ENCODE measurements around the gene SETDB1. TPM values are rescaled to one million over a fixed set of nuclear protein-coding genes. Genes with fewer than 3 reads are reported as not detected.

The SETDB1 gene
- total and polyA plus RNA-seq, 7 experiments from 2014 or later: 13.4 to 94.9 (median 57.4) TPM

- ChIA-PET POLR2A (interaction anchor here (1.0 to 2.7 kb wide), 4 partner anchors 10 to 163 kb away, joined by 3 to 20 read pairs (median 6); partner anchors contain the start of genes ANXA9 and MINDY1), CTCF (interaction anchor here (0.6 to 7.8 kb wide), 4 partner anchors 12 to 66 kb away, joined by 3 to 56 read pairs (median 18); partner anchors contain the start of genes CDC42SE1, MINDY1 and MLLT11)
- no peak overlapping the region for H3K4me3 Mint-ChIP-seq
Measured at GRCh38 chr1:150994248-150994647, 68.1 kb downstream of the SETDB1 start.

GRCh38 chr1:150995460-150995859 is 69.3 kb downstream of the SETDB1 start:
- Mint-ChIP-seq H3K4me1 (peaks cover under 1 to 21% (median 17%) of the 10 kb centered on the region in 7 donors), H3K27ac (peak overlapping the region in 8 of 9 donors; percentile 14 to 91 (median 63)), H3K4me3 (no peak overlapping the region), H3K36me3 (peaks cover 2 to 23% (median 10%) of the 10 kb centered on the region in 5 donors), H3K9me3 (no peaks in the 10 kb centered on the region), H3K27me3 (no peaks in the 10 kb centered on the region)
- ChIA-PET POLR2A (interaction anchor here (1.1 to 2.7 kb wide), 3 partner anchors 9 to 14 kb away, joined by 4 to 20 read pairs (median 8); partner anchors contain the start of genes ANXA9 and MINDY1), CTCF (interaction anchor here (0.6 to 7.8 kb wide), 9 partner anchors 9 to 913 kb away, joined by 3 to 56 read pairs (median 4); partner anchors contain the start of genes CDC42SE1, MINDY1 and MLLT11)
- DNase-seq (no peak), ATAC-seq (no peak)
- Histone ChIP-seq H3K4me1 (ENCODE audit: control insufficient read depth in 2 of 2, insufficient read depth in 2 of 2, low read length in 2 of 2) (peaks cover 3 to 18% of the 10 kb centered on the region in 2 donors), H3K27me3 (ENCODE audit: control insufficient read depth in 2 of 2, insufficient read depth in 2 of 2, low read length in 2 of 2) (no peaks in the 10 kb centered on the region), H3K9me3 (ENCODE audit: control insufficient read depth in 2 of 3, low read length in 3 of 3) (no peaks in the 10 kb centered on the region), H3K27ac (ENCODE audit: low read depth, low read length) (peak overlapping the region; percentile 41), H3K36me3 (ENCODE audit: control insufficient read depth in 2 of 3, insufficient read depth in 3 of 3, low read length in 3 of 3) (peaks cover 0 to 50% (median 9%) of the 10 kb centered on the region in 3 experiments), H3K4me3 (ENCODE audit: low read length) (no peak overlapping the region)
- intact Hi-C loops (cut with micrococcal nuclease): loop anchor here in 1 of 2 donors (10.0 kb wide), 2 partner anchors 161 to 531 kb away; no protein-coding TSS in a partner anchor

More at GRCh38 chr1:150994248-150994647, 68.1 kb downstream of the SETDB1 start:
- H3K27me3 ChIP-seq (ENCODE audit: control insufficient read depth in 2 of 2, insufficient read depth in 2 of 2, low read length in 2 of 2): no peaks in the 10 kb centered on the region
- H3K4me3 ChIP-seq (ENCODE audit: low read length): no peak overlapping the region
- H3K27ac Mint-ChIP-seq: peak overlapping the region in 8 of 9 donors; percentile 24 to 85 (median 69)
- no peaks in the 10 kb centered on the region for H3K9me3 Mint-ChIP-seq
- H3K27me3 Mint-ChIP-seq: no peaks in the 10 kb centered on the region
- H3K4me1 Mint-ChIP-seq: peaks cover 0 to 15% (median 12%) of the 10 kb centered on the region in 7 donors
- peaks cover 0 to 38% (median 0%) of the 10 kb centered on the region in 3 experiments for H3K36me3 ChIP-seq (ENCODE audit: control insufficient read depth in 2 of 3, insufficient read depth in 3 of 3, low read length in 3 of 3)
- ATAC-seq: no peak
- no peaks in the 10 kb centered on the region for H3K9me3 ChIP-seq (ENCODE audit: control insufficient read depth in 2 of 3, low read length in 3 of 3)
- no peak overlapping the region for H3K27ac ChIP-seq (ENCODE audit: low read depth, low read length)
- DNase-seq: no peak
- H3K36me3 Mint-ChIP-seq: peaks cover 2 to 21% (median 9%) of the 10 kb centered on the region in 5 donors
- peaks cover 3 to 7% of the 10 kb centered on the region in 2 donors for H3K4me1 ChIP-seq (ENCODE audit: control insufficient read depth in 2 of 2, insufficient read depth in 2 of 2, low read length in 2 of 2)
- intact Hi-C loops (cut with micrococcal nuclease): loop anchor here in 1 of 2 donors (10.0 kb wide), 2 partner anchors 159 to 529 kb away; no protein-coding TSS in a partner anchor

GRCh38 chr1:150995896-150996295 is 69.7 kb downstream of the SETDB1 start:
- Mint-ChIP-seq H3K4me3 (no peak overlapping the region), H3K27ac (peak overlapping the region; percentile 19 to 91 (median 69))
- peak; percentile 75 for ATAC-seq

GRCh38 chr1:150997126-150997872 is 71.1 kb downstream of the SETDB1 start:
- Histone ChIP-seq H3K27ac (ENCODE audit: low read depth, low read length) (no peak overlapping the region), H3K4me1 (ENCODE audit: control insufficient read depth in 2 of 2, insufficient read depth in 2 of 2, low read length in 2 of 2) (peaks cover 3 to 35% of the 10 kb centered on the region in 2 donors), H3K27me3 (ENCODE audit: control insufficient read depth in 2 of 2, insufficient read depth in 2 of 2, low read length in 2 of 2) (no peaks in the 10 kb centered on the region), H3K9me3 (ENCODE audit: control insufficient read depth in 2 of 3, low read length in 3 of 3) (no peaks in the 10 kb centered on the region), H3K36me3 (ENCODE audit: control insufficient read depth in 2 of 3, insufficient read depth in 3 of 3, low read length in 3 of 3) (peaks cover 0 to 67% (median 14%) of the 10 kb centered on the region in 3 experiments), H3K4me3 (ENCODE audit: low read length) (no peak overlapping the region)
- Mint-ChIP-seq H3K4me3 (no peak overlapping the region), H3K4me1 (peaks cover 18 to 39% (median 35%) of the 10 kb centered on the region in 7 donors), H3K27ac (peak overlapping the region in 7 of 9 donors; percentile 1 to 69 (median 47)), H3K36me3 (peaks cover 9 to 42% (median 19%) of the 10 kb centered on the region in 5 donors), H3K9me3 (no peaks in the 10 kb centered on the region), H3K27me3 (no peaks in the 10 kb centered on the region)
- intact Hi-C loops (cut with micrococcal nuclease): loop anchor here in 1 of 2 donors (10.0 kb wide), 2 partner anchors 162 to 532 kb away; no protein-coding TSS in a partner anchor
- ATAC-seq (no peak), DNase-seq (no peak)
- ChIA-PET POLR2A (interaction anchor here (0.7 to 2.7 kb wide), 4 partner anchors 7 to 202 kb away, joined by 3 to 20 read pairs (median 8); partner anchors contain the start of gene MINDY1), CTCF (interaction anchor here (1.1 to 7.8 kb wide), 3 partner anchors 9 to 19 kb away, joined by 4 to 56 read pairs (median 29); partner anchors contain the start of gene MINDY1)

More at GRCh38 chr1:150995896-150996295, 69.7 kb downstream of the SETDB1 start:
- Histone ChIP-seq H3K9me3 (ENCODE audit: control insufficient read depth in 2 of 3, low read length in 3 of 3) (no peaks in the 10 kb centered on the region), H3K36me3 (ENCODE audit: control insufficient read depth in 2 of 3, insufficient read depth in 3 of 3, low read length in 3 of 3) (peaks cover 0 to 53% (median 9%) of the 10 kb centered on the region in 3 experiments), H3K27ac (ENCODE audit: low read depth, low read length) (peak overlapping the region; percentile 41), H3K4me1 (ENCODE audit: control insufficient read depth in 2 of 2, insufficient read depth in 2 of 2, low read length in 2 of 2) (peaks cover 3 to 21% of the 10 kb centered on the region in 2 donors), H3K4me3 (ENCODE audit: low read length) (no peak overlapping the region), H3K27me3 (ENCODE audit: control insufficient read depth in 2 of 2, insufficient read depth in 2 of 2, low read length in 2 of 2) (no peaks in the 10 kb centered on the region)
- Mint-ChIP-seq H3K4me1 (peaks cover 5 to 25% (median 21%) of the 10 kb centered on the region in 7 donors), H3K9me3 (no peaks in the 10 kb centered on the region), H3K36me3 (peaks cover 2 to 28% (median 13%) of the 10 kb centered on the region in 5 donors), H3K27me3 (no peaks in the 10 kb centered on the region)
- ChIA-PET CTCF (interaction anchor here (0.6 to 7.8 kb wide), 10 partner anchors 10 to 229 kb away, joined by 3 to 56 read pairs (median 4); partner anchors contain the start of genes CDC42SE1, MINDY1 and MLLT11), POLR2A (interaction anchor here (0.6 to 2.7 kb wide), 5 partner anchors 9 to 509 kb away, joined by 3 to 20 read pairs (median 4); partner anchors contain the start of genes ANXA9 and MINDY1)
- intact Hi-C loops (cut with micrococcal nuclease): loop anchor here in 1 of 2 donors (1.0 to 10.0 kb wide), 4 partner anchors 8 to 531 kb away; no protein-coding TSS in a partner anchor
- DNase-seq: peak in 2 of 9 donors; percentile 22 to 41

GRCh38 chr1:150997949-150998348 is 71.8 kb downstream of the SETDB1 start:
- POLR2A ChIA-PET: interaction anchor here (0.9 to 1.8 kb wide), 3 partner anchors 9 to 57 kb away, joined by 3 to 13 read pairs (median 7); partner anchors contain the start of gene MINDY1
- ATAC-seq: no peak
- H3K4me1 Mint-ChIP-seq: peaks cover 25 to 46% (median 41%) of the 10 kb centered on the region in 7 donors
- Histone ChIP-seq H3K4me1 (ENCODE audit: control insufficient read depth in 2 of 2, insufficient read depth in 2 of 2, low read length in 2 of 2) (peaks cover 8 to 41% of the 10 kb centered on the region in 2 donors), H3K36me3 (ENCODE audit: control insufficient read depth in 2 of 3, insufficient read depth in 3 of 3, low read length in 3 of 3) (peaks cover 0 to 67% (median 14%) of the 10 kb centered on the region in 3 experiments), H3K4me3 (ENCODE audit: low read length) (no peak overlapping the region), H3K27me3 (ENCODE audit: control insufficient read depth in 2 of 2, insufficient read depth in 2 of 2, low read length in 2 of 2) (no peaks in the 10 kb centered on the region), H3K27ac (ENCODE audit: low read depth, low read length) (no peak overlapping the region), H3K9me3 (ENCODE audit: control insufficient read depth in 2 of 3, low read length in 3 of 3) (no peaks in the 10 kb centered on the region)
- intact Hi-C loops (cut with micrococcal nuclease): loop anchor here in 1 of 2 donors (10.0 kb wide), 2 partner anchors 163 to 533 kb away; no protein-coding TSS in a partner anchor
- DNase-seq: no peak
- CTCF ChIA-PET: interaction anchor here (7.8 kb wide), 1 partner anchor 19 kb away, joined by 56 read pairs; no protein-coding TSS in a partner anchor
- H3K27ac Mint-ChIP-seq: peak overlapping the region in 3 of 9 donors; percentile 28 to 71 (median 45)
- H3K27me3 Mint-ChIP-seq: no peaks in the 10 kb centered on the region
- no peaks in the 10 kb centered on the region for H3K9me3 Mint-ChIP-seq
- peaks cover 9 to 46% (median 19%) of the 10 kb centered on the region in 5 donors for H3K36me3 Mint-ChIP-seq
- no peak overlapping the region for H3K4me3 Mint-ChIP-seq
